Activated CD8-positive, alpha-beta memory T cell treated with anti-CD3 and anti-CD28 coated beads, Interleukin-2, amount 50 U/mL, for 4 hours (primary cell): ENCODE measurements around the gene PRR5.
"Not testable (repeated sequence)": the region's sequence is repeated elsewhere in the genome, so short reads cannot be mapped to it uniquely, and the experiment has no call there.

Source experiments
- DNase-seq: peaks from one replicate; pipeline ENCODE4 v3.0.0-alpha.2; 2020

Gene PRR5

DNA sequence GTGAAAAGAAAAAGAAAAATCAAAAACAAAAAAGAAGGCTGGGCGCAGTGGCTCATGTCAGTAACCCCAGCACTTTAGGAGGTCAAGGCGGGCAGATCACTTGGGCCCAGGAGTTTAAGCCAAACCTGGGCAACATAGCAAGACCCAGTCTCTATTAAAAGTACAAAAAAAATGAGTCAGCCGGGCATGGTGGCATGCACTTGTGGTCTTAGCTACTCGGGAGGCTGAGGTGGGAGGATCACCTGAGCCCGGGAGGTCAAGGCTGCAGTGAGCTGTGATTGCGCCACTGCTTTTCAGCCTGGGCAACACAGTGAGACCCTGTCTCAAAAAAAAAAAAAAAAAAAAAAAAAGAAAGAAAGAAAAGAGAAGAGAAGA lies 26.0 kb upstream of the PRR5 start:
- not testable (repeated sequence) for DNase-seq

DNA sequence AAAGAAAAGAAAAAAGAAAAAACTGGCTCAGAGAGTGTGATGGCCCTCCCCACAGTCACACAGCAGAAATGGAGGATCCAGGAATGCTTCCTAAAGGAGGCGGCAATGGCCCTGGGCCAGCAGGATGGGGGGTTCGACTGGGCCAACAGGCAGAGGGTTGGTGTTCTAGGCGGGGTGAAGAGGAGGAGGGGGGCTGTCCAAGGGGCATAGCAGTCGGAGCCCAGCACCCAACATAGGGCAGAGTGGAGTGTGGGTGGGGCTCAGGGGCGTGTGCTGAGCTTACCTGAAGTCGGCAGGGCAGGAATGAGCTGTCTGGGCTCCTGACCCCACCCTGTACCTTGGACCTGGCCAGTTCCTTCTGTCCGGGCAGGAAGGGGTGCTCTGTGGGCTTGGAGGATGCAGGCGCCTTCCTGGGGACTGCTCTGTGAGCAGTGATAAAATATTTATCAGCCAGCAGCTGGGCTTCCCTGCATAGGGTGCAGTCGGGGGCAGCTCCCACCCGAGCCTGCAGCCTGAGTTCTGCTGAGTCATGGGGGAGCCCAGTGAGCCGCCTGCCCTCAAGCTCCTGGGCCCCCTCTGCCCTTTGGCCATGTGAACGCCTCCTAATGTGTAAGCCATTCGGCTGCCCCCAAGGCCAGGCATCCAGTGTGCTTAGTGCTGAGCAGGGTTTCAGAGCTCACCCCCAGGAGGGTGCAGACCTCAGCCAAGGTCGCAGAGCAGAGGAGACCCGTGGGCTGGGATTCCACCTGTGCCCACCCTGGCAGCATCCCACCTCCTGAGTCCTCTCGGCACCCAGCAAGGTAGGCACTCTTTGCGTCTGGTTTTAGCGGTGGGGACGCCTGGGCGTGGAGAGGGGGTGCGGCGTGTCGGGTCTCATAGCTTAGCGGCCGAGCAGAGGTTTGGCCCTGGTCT lies 25.3 kb upstream of the PRR5 start:
- no peak for DNase-seq

DNA sequence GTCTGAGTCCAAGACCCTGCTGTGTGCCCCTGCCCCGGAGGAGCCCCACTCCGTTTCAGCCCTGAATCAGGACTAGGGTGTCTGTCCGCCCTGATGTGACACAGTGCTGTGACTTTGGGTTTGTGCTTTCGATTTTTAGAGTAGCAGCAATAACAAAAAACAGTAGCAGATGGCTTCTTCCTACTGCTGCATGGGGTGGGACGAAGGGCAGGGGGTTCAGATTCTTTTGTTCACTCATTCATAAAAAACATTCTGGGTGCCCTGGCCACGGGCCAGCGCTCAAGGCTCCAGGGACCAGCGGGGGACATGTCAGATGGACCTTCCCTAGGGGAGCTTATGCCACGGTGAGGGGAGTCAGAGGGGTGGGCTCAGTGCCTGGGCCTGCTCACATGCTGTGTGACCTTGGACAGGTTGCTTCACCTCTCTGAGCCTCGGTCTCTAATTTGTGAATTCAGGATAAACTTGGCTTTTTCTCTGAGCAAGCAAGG lies 24.6 kb upstream of the PRR5 start:
- DNase-seq = no peak

DNA sequence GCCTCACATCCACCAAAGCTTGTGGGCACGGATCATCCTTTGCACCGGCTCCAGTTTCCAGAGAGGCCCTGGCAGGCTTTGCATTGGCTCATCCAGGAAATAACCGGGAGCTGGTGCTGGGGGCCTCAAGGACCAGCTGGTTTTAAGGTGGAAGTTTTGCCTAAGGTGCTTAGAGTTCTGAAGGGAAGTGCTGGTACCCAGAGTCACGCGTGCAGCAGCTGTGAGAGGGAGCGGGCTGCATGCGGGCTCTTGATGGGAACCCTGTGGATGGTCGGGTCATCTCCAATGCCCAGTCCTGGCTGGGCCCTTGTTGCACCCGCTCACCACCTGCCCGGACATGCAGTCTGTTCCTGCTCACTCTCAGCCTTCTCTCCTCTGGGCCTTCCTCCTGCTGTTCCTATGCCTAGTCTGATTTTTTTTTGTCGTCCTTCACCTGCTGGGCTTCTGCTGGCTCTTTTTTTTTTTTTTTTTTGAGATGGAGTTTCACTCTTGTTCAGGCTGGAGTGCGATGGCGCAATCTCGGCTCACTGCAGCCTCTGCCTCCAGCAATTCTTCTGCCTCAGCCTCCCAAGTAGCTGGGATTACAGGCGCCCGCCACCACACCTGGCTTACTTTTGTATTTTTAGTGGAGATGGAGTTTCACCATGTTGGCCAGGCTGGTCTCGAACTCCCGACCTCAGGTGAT lies 24.0 kb upstream of the PRR5 start:
- no peak for DNase-seq

DNA sequence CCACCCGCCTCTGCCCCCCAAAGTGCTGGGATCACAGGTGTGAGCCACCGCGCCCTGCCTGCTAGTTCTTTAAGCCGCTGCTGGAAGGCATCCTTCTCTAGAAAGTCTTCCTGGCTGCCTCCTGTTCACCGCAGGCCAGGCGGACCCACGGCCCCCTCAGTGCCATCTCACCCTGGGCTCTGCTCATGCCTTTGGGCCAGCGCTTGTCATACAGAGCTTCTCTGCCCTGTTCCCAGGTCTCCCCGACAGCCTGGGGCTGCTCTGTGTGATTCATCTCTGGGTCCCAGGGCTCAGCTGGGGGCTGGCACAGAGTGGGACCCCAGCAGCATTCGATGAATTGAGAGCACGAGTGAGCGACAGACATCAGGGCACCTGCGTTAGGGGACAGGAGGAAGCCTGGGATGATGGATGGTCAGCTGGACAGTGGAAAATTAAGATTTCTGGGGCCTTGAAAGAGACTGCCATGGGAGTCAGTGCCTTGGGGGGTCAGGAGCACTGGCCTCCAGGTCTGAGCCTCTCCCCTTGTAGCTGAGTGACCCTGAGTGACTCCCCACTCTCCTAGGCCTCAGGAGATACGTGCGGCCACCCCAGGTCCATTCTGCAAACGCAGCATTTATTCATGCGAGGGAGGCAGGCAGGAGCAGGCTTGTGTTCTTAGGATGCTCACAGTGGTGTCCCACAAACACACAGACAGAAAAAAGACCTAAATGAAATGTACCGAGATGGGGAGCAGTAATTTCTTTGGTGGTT lies 23.3 kb upstream of the PRR5 start:
- no peak for DNase-seq

DNA sequence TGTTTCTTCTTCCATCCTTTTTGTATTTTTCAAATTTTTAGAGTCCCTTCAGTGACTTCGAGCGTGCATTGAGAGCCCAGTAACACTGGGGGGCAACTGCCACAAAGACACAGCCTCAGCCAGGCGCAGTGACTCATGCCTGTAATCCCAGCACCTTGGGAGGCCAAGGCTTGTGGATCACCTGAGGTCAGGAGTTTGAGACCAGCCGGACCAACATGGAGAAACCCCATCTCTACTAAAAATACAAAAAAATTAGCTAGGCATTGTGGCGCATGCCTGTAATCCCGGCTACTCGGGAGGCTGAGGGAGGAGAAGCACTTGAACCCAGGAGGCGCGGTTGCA lies 22.7 kb upstream of the PRR5 start:
- DNase-seq = not testable (repeated sequence)

DNA sequence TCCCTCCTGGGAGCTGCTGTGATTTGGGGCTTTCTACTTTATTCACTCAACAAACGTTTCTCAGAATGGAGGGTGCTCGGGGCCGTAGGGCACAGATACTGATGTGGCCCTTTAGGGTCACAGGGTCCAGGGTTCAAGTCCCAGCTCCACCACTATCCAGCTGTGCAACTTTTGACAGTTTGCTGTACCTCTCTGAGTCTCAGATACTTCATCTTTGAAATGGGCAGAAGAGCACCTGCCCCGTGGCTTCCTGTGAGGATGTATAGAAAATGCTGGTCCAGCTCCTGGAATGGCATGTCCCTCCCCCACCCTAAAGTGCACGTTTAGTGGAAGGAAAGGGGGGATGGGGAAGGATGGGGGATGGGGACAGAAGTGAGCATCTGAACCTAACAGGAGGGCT lies 21.9 kb upstream of the PRR5 start:
- no peak for DNase-seq

DNA sequence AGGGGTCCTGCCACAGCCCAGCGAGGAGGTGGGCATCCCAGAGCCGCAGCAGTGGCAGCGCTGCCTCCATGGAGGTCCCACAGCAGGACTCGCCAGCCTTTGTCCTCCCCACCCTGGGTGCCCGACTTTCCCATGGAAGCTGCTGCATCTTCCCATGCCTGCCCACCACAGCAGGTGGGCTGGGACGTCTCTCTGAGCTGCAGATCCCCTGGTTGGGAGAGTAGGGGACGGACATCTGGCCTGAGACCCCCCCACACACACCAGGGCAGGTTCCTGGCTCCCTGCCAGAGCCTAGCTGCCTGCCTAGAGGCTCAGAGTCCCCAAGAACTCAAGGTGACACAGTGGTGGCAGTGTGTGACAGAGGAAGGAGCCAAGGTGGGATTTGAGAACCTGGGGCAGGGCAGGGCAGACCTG lies 21.5 kb upstream of the PRR5 start:
- no peak for DNase-seq

DNA sequence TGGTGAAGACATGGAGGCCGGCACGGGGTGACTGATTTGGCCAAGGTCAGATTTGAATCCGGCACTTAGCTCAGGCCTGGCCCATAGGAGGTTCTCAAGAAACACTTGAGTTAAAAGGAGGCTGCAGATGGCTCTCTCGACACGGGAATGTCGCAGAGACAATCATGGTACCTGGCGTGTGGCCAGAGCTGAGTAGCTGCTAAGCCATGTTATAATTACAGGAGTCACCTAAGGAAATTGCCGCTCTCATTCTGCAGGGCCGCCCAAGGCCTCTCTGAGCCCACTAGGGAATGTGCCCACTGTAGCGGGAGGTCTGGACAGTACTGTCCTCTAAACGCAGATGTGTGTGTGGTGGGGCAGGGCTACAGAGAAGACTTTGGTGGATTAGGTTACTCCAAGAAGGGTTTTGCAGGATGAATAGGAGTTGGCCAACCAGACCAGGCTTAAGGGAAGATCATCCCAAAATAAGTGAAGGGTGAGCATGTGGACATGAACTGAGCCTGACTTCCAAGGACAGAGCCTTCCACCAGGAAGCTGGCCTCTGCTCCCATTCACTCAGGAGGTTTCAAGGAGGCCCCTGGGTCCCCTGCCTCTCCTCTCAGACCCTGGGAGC lies 19.3 kb upstream of the PRR5 start:
- no peak for DNase-seq

DNA sequence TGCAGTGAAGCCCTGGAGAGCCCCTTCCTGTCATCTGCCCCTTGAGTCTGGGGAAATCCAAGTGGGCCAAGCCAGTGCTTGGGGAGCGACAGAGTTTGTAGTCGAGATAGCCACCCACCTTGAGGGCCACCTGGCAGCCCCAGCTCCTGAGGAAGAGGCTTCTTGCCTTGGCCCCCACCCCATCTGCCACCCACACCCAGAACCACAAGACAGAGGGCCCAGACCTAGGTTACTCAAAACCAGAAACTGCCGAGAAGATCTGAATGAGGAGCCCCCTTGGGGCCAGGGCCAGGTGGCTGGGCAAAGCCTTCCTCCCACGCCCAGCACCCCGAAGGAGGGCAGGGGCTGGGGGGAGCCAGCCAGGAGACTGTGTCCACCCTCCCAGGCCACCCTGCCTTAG lies 18.8 kb upstream of the PRR5 start:
- no peak for DNase-seq

DNA sequence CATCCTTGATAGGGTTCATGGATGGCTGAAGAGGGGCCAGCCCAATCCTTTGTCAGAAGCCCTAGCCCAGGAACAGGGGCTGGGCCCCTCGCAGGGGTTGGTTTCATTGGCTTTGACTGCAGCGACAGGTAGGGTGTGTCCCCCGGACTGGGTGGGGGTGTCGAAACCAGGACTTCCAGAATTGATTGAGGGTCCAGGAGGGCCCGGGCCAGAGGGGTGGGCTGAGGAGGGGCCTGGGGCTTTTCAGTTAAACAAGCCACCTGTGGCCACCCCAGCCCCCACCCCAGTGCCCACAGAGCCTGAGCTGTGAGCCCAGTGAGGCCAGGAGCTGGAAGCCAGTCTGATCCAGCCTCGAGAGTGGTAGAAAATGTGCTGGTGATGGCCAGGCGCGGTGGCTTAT lies 18.1 kb upstream of the PRR5 start:
- no peak for DNase-seq

DNA sequence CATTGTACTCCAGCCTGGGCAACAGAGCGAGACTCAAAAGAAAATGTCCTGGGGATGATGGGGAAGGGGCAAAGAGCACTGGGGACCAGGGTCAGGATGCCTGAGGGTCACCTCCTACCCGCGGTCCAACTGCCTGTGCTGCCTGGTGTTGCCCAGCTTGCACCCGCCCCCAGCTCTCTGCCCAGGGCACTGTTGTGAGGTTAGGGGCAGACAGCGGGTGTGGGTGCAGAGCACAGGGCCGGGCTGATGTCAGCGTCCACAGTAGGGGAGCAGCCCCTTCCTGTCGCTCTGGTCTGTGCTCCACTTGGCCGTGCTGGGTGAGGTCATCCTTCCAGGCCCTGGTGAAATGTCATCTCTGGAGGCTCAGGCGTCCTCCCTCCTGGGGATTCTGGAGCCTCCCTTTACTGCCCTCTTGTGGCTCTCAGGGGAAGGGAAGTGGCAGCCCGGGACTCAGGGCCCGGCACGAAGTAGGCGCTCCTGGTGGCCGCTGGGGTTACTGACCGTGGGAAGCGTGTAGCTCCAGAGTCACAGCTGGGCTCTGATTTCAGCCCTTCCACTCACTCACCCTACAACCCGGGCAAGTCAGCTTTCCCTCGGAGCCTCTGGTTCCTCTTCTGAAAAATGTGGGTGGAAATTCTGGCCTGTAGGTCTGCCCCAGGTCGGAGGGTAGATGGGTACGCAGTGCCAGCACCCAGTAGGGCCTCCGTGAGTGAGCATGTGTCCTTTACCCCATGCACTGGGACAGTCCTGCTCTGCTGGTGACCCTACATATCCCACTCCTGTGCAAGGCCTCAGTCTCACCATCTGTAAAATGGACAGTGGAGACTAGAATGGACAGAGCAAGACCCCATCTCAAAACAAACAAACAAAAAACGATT lies 17.3 kb upstream of the PRR5 start:
- peak; percentile 78 for DNase-seq

DNA sequence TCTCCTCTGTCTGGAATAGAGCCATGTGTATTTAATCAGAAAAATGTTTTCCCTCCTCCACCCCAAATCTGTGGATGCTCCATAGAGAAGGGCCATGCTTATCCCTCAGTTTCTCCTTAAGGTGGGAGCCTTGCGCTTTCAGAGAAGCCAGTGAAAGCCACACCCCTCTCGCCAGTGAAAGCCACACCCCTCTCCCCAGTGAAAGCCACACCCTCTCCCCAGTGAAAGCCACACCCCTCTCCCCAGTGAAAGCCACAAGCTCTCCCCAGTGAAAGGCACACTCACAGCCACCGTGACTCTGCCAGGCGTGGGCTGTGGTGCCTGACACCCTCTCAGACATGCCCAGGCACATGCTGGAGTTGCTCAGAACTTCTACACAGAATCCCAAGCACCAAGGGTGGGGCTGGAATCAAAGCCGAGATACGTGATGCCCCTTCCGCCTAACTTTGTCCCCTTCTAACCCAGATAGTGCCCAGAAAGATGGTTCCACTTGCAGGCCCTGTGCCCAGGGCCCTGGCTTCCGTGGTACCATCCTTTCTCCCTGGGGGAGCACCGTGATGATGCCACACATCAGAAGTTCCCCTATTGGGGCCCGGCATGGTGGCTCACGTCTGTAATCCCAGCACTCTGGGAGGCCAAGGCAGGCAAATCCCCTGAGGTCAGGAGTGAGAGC lies 16.5 kb upstream of the PRR5 start:
- peak; percentile 82 for DNase-seq

DNA sequence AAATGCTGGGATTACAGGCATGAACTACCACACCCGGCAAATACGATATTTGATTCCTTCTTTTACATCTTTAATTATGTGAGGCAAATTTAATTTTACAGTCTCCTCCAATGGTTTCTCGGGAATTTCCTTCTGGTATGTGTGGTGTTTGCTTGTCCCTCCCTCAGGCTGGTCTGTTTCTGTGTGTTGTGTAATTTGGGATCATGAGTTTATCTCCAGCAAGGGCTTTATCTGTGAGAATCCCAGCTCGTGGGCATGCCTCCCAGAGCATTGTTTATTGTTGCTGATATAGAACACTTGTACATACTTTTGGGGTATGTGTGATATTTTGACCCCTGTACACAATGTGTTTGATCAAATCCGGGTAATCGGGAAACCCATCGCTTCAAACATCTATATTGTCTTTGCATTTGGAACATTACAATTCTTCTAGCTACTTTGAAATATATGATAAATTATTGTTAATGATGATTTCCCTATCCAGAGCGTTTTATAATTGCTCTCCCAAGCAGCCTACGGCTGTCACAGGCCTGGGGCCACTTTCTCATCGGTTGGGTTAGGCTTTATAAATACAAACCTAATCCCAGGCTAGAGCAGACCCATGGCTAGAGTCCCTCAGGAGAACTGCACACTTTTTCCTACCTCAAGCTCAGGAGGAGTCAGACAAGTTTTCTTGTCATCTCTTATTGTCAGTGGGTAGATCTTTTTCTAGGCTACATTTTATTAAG lies 15.0 kb upstream of the PRR5 start:
- DNase-seq = no peak

DNA sequence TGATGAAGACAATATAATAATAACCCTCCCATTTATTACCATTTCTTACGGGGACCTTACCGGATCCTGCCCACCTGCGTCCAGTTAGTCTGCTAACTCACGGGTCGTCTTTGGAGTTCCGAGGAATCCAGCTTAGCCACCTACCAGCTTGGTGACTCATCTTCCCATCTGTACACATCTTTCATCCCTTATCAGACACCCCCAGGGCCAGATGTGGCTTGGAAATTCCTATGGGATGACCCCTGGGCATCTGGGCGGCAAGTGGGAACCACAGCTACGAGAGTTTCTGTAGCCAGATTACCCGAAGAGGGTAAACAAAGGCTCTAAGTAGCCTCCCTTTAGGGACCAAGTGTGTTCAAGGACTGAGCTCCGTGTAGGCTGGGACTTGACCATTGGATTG lies 12.8 kb upstream of the PRR5 start:
- no peak for DNase-seq

DNA sequence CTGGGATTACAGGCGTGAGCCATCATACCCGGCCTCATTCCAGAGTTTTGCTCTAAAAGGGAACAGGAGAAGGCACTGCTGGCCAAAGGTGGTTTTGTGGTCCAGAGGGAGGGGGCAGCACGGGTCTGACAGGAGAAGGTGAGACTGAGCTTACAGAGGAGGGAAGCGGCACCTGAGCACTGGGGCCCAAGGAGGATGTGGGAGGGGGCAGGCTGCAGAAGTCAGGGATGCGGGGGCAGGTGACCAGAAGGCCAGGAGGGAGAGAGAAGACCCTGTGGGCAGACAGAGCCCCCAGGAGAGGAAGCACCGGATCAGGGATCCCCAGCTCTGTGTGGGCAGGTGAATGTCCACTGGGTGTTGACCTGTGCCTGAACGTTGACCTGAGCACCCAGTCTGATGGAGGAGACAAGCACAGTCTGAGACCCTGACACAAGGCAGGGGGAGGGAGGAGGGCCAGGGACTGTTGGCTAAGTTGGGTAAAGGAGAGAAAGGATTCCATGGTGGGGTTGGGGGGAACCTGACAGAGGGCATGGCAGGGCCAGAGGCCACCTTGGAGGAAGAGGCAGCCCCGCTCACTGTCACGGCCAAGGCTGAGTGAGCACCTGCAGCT lies 12.0 kb upstream of the PRR5 start:
- no peak for DNase-seq

DNA sequence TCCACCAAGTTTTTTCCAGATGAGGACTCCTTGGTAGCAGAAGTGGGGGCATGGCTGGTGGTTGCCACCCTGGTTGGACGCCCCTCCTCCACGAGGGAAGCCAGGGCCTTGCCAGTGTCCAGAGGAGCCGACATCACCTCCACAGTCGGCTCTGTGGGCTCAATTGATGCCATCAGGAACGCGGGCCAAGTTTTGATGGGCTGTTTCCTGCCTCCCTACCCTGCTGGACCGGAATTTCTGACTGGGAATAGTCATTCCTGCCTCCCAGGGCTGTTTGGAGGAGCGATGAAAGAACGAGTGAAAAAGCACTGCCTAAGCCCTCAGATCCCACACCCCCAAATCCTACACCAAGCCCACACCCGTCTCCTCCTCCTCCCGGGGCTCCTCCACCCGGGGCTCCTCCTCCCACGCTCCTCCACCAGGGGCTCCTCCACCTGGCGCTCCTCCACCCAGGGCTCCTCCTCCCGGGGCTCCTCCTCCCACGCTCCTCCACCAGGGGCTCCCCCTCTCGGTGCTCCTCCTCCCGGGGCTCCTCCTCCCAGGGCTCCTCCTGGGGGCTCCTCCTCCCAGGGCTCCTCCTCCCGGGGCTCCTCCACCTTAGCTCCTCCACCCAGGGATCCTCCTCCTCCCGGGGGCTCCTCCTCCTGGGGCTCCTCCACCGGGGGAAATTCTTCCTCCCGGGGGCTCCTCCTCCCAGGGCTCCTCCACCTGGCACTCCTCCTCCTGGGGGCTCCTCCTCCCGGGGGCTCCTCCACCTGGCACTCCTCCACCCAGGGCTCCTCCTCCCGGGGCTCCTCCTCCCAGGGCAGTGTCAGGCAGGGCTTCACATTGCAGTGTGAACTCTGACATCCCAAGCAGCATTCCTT lies 10.0 kb upstream of the PRR5 start:
- no peak for DNase-seq

DNA sequence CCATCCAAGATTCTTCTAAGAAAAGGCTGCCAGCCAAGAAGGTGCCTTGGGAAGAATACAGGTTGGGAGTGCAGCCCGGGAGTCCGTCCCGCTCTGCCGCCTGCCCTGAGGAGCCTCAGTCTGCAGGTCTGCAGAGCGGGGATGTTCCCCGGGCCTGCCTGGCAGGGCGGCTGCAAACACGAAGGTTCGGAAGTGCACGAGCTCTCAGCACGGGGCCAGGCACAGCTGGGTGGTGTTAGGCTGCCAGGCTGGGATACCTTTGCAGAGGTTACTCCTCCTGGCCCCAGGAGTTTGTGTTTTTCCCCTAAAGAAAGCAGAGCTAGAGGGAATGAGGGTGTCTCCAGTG lies 9.4 kb upstream of the PRR5 start:
- no peak for DNase-seq

DNA sequence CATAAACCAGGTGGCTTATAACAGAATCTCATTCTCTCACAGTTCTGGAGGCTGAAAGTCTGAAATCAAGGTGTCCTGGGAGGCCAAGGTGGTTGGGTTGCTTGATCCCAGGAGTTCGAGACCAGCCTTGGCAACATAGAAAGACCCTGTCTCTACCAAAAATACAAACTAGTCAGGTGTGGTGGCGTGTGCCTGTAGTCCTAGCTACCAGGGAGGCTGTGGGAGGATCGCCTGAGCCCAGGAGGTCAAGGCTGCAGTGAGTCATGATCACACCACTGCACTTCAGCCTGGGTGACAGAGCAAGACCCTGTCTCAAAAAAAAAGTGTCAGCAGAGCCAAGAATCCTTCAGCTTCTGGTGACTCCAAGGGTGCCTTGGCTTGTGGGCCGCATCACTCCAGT lies 8.9 kb upstream of the PRR5 start:
- no peak for DNase-seq

DNA sequence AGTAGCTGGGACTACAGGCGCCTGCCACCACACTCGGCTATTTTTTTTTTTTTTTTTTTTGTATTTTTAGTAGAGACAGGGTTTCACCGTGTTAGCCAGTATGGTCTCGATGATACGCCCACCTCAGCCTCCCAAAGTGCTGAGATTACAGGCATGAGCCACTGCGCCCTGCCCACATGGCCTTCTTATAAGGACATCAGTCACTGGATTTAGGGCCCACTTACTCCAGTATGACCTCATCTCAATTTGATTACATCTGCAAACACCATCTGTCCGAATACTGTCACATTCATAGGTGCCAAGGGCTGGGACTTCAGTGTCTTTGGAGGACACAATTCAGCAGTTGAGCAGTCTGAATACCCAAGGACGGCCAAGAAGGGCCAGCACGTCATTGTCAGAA lies 8.2 kb upstream of the PRR5 start:
- DNase-seq = no peak
